ENCODE data around the gene RPA3.

RPA3 gene

GRCh38 chr7:7650682-7651206 lies 67.7 kb downstream of the RPA3 start:
- DNase-seq, result no peak

- no peak for DNase-seq
These were observed 70.8 kb downstream of the RPA3 start for GRCh38 chr7:7647495-7648036.

- DNase-seq, result no peak
These were observed 76.3 kb downstream of the RPA3 start for GRCh38 chr7:7642081-7642480.

GRCh38 chr7:7641129-7641663 lies 77.2 kb downstream of the RPA3 start:
- DNase-seq, result no peak

GRCh38 chr7:7640221-7641128 lies 77.9 kb downstream of the RPA3 start, which contains the start of gene UMAD1:
Gene UMAD1 (plus strand): TSS chr7:7640752. CDS start chr7:7673372, 32,620 bp downstream.
- DNase-seq, result peak; percentile 90 to 99

- DNase-seq, result peak; percentile 33 to 67
These were observed 78.6 kb downstream of the RPA3 start for GRCh38 chr7:7639847-7640220.

GRCh38 chr7:7639421-7639820 lies 79.0 kb downstream of the RPA3 start:
- DNase-seq, result no peak

GRCh38 chr7:7630626-7631329 lies 87.6 kb downstream of the RPA3 start:
- no peak for DNase-seq

- DNase-seq, result no peak
These were observed 89.9 kb downstream of the RPA3 start for GRCh38 chr7:7628476-7628875.

- no peak for DNase-seq
These were observed 97.7 kb downstream of the RPA3 start for GRCh38 chr7:7620644-7621210.

GRCh38 chr7:7620236-7620635 lies 98.2 kb downstream of the RPA3 start:
- no peak for DNase-seq

- no peak for DNase-seq
These were observed 100.0 kb downstream of the RPA3 start for GRCh38 chr7:7618410-7618809.

- DNase-seq, result no peak
These were observed 100.9 kb downstream of the RPA3 start for GRCh38 chr7:7617550-7617949.

GRCh38 chr7:7614018-7614741 lies 104.2 kb downstream of the RPA3 start:
- DNase-seq, result no peak

- DNase-seq, result no peak
These were observed 105.2 kb downstream of the RPA3 start for GRCh38 chr7:7613210-7613609.

- DNase-seq, result no peak
These were observed 105.9 kb downstream of the RPA3 start for GRCh38 chr7:7612519-7612918.

GRCh38 chr7:7609330-7609729 lies 109.1 kb downstream of the RPA3 start:
- DNase-seq, result no peak

GRCh38 chr7:7607010-7607409 lies 111.4 kb downstream of the RPA3 start:
- DNase-seq, result no peak

- DNase-seq, result no peak
These were observed 122.2 kb downstream of the RPA3 start for GRCh38 chr7:7596176-7596575.

GRCh38 chr7:7595451-7595850 lies 123.0 kb downstream of the RPA3 start:
- DNase-seq, result no peak
